ENCODE data around the gene CACNA1I.

Gene CACNA1I

GRCh38 chr22:39568278-39568981 lies 2.1 kb upstream of the CACNA1I start:
- DNase-seq (ENCODE audit: low read depth in 2 of 2): no peak

- no peak for DNase-seq (ENCODE audit: low read depth in 2 of 2)
Measured at GRCh38 chr22:39569066-39569465, 1.5 kb upstream of the CACNA1I start.

GRCh38 chr22:39570226-39570625 lies 327 bp upstream of the CACNA1I start:
- no peak for DNase-seq (ENCODE audit: low read depth in 2 of 2)

DNA sequence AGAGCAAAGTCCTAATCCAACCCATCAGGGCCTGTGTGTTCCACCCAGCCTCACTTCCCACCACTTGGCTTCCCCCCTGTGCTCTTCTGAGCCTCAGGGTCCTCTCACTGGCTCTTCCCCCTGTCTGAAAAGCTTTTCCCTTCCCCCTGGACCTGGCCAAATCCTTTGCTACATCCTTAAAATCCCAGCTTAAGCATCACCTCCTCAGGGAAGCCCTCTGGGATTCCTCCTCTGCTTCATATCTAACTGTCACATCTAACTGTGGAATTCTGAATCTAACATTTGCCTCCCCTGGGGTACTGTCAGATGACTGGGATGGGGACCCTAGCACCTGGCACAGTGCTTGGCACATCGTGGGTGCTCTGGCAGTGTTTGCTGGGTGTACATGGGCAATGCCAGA lies 985 bp downstream of the CACNA1I start:
- DNase-seq (ENCODE audit: low read depth in 2 of 2): no peak

DNA sequence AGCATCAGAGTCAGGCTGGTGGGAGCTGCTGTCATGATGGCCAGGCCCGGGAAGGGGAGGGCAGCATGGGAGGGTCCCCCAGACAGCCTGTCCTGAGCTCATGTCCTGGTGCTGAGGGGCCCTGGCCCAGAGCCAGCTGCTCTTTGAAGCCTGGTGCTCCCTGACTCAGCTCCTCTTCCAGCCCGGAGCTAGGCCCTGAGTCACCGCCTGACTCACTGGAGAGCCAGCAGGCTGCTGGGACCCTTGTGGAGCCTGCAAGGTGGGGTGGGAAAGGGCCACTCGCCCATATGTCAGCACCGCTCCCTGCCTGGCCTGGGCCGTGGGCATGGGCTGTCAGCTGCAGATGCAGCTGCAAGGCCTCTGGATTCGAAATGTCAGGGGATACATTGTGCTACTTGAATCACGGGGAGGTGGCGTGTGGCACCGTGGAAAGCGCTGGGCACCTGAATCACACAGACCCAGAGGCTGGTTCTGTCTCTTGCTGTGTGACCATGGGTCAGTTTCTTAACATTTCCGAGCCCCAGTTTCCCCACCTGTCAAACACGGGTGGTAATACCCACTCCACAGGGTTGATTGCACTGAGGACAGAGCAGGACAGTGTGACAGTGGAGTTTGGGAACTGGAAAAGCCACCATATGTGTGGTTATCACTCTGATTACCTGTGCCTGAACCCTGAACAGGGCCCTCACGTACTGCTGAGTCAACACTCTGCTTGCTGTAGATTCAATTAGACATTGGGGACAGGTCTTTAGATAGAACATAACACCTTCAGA lies 4.4 kb downstream of the CACNA1I start:
- no peak for DNase-seq (ENCODE audit: low read depth in 2 of 2)

- no peak for DNase-seq (ENCODE audit: low read depth in 2 of 2)
Measured at GRCh38 chr22:39575552-39575825, 4.9 kb downstream of the CACNA1I start.

DNA sequence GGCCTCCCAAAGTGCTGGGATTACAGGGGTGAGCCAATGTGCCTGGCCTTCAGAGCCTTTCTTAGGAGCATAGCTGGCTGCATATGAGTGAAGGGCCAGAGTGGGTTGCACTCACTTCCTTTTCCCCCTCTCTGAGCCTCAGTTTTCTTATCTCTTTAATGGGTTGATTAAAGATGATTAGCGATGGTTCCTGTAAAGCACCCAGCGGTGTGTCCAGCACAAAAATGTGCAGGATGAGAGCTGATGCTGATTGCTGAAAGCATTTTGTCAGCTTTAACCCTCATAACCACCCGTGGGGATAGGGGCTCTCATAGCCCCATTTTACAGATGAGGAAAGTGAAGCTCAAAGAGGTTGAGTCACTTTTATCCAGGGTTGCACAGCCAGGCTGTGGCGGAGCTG lies 5.5 kb downstream of the CACNA1I start:
- no peak for DNase-seq (ENCODE audit: low read depth in 2 of 2)

DNA sequence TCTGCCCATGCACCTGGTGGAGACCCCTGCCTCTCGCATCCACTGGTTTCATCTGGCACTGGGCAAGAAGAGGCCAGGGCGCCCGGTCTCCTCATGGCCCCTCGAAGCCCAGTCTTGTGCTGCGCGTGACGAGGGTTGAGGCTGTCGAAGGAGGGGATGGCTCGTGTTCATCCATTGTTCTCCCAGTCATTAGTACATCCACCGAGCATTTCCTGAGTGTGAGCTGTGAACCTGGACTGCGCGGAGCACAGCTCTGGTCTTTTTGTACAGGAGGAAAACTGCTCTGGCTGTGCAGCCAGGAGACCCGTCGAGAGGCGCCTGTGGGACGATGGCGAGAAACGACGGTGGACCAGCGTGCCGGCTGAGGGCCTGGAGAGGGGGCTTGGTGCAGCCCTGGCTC lies 6.8 kb downstream of the CACNA1I start:
- DNase-seq (ENCODE audit: low read depth in 2 of 2): no peak

DNA sequence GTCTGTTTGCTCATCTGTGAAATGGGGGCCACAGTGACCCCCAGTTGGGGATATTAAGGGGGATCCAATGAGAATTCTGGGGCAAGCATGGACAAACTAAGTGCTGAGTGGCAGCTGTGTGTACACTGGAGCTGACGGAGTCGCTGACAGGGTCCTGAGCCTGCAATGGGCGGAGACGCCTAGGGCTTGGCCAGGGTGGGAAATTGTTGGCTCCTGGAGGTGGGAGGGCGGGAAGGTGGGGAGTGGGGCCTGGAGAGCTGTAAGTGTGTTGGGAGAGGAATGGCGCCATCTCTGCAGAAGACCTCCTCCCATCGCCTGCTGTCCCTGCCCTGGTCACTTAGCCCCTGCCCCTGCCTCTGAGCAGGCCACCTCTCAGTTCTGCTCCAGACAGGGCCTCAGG lies 7.3 kb downstream of the CACNA1I start:
- DNase-seq (ENCODE audit: low read depth in 2 of 2): no peak

- no peak for DNase-seq (ENCODE audit: low read depth in 2 of 2)
Measured at GRCh38 chr22:39580006-39580441, 9.5 kb downstream of the CACNA1I start.

DNA sequence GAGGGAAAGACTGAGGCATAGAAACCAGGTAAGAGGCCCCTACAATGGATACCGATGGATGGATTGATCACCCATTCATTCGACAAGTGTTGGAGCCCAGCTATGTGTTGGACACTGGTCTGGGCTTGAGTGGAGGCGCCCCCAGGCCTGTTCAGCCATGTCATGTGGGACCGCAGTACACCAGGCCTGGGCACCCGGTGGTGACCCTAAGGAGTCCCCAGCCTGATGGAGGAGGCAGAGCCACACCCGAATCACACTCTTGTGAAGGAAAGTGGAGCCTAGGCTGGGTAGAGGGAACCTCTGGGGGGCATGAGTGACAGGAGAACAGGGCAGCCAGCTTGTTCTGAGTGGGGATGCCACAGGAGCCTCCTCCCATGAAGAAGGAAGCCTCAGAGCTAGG lies 10.2 kb downstream of the CACNA1I start:
- DNase-seq (ENCODE audit: low read depth in 2 of 2): no peak

DNA sequence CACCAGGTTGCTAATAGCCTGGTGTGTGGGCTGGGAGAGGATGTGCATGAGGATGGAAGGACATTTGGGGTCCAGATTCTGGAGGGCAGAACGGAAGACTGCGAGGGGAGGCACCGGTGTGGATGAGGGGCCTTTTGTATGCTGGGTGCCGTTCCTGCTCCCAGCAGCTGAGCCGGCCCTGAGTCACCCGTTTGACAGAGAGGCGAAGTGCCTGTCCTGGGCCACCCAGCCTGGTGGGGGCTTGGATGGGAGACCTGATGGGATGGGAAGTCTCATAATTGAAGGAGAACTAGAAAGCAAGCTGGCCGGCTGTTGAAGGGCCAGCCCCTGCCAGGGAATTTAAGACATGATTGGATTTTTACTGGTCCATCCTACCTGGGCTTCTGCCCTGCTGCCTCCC lies 10.8 kb downstream of the CACNA1I start:
- no peak for DNase-seq (ENCODE audit: low read depth in 2 of 2)

DNA sequence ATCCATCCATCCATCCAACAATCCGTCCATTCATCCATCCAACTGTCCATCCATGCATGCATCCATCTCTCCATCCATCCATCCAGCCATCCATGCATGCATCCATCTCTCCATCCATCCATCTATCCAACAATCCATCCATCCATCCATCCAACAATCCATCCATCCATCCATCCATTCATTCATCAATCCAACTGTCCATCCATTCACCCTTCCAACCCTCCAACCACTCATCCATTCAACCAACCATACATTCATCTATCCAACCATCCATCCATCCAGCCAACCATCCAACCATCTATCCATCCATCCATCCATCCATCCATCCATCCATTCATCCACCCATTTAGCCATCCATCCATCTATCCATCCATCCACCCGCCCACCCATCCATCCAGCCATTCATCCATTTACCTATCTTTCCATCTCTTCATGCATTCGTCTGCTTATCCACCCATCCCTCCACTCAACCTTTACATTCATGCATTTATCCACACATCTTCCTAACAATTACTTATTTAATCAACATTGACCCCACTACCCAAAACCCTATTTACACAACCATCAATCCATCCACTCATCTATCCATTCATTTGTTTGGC lies 12.6 kb downstream of the CACNA1I start:
- DNase-seq (ENCODE audit: low read depth in 2 of 2): no peak

DNA sequence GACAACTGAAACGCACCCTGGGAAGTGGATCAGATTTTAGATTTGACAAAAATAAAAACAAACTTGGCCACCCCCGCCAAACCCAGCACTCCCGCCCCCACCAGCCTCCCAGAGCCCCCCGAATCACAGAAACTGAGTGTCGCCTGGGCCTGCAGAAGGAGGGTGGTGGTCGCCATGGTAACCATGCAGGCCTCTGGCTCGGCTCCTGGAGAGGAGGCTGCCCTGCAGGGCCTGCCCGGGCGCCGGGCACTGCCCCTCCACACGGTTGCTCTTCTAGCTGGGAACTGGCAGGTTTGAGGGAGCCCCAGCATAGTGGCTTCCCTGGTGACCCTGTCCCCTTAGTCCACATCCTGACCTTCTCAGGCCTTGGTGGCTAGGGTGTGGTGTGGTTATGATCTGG lies 19.3 kb downstream of the CACNA1I start:
- no peak for DNase-seq (ENCODE audit: low read depth in 2 of 2)

- no peak for DNase-seq (ENCODE audit: low read depth in 2 of 2)
Measured at GRCh38 chr22:39592081-39593065, 21.8 kb downstream of the CACNA1I start.

GRCh38 chr22:39593066-39593930 lies 22.7 kb downstream of the CACNA1I start:
- no peak for DNase-seq (ENCODE audit: low read depth in 2 of 2)

- no peak for DNase-seq (ENCODE audit: low read depth in 2 of 2)
Measured at GRCh38 chr22:39593931-39594285, 23.4 kb downstream of the CACNA1I start.

GRCh38 chr22:39594411-39594810 lies 23.9 kb downstream of the CACNA1I start:
- DNase-seq (ENCODE audit: low read depth in 2 of 2): no peak

GRCh38 chr22:39595622-39596172 lies 25.1 kb downstream of the CACNA1I start:
- DNase-seq (ENCODE audit: low read depth in 2 of 2): no peak

- no peak for DNase-seq (ENCODE audit: low read depth in 2 of 2)
Measured at GRCh38 chr22:39596601-39597000, 26.0 kb downstream of the CACNA1I start.
